Mesenchymal stem cell (in vitro differentiated cells and primary cell): ENCODE data around the gene KYAT1.

Experiments used
- DNase-seq: peaks from one replicate; pipeline ENCODE4 v3.0.0-alpha.2; 2013
- H2AFZ ChIP-seq: one replicate; pipeline ENCODE4 v1.6.1; 2013; ENCODE audit warnings: low read depth, mild to moderate bottlenecking, control low read depth, inconsistent platforms, low read length, moderate library complexity
- H2AK5ac ChIP-seq: 2 replicates; pipeline ENCODE4 v1.6.1; 2013; ENCODE audit warnings: low read length, moderate library complexity, mild to moderate bottlenecking, inconsistent platforms; ENCODE audit not compliant: severe bottlenecking
- H2BK120ac ChIP-seq: one replicate; pipeline ENCODE4 v1.6.1; 2013; ENCODE audit warnings: low read depth, mild to moderate bottlenecking, inconsistent platforms, low read length, moderate library complexity
- H2BK12ac ChIP-seq, 2 experiments: one replicate each; pipeline ENCODE4 v1.6.1; 2013; ENCODE audit warnings: inconsistent platforms in 2 of 2, low read length in 2 of 2, mild to moderate bottlenecking in 2 of 2, moderate library complexity in 2 of 2, control low read depth in 1 of 2
- H2BK15ac ChIP-seq: one replicate; pipeline ENCODE4 v1.6.1; 2013; ENCODE audit warnings: mild to moderate bottlenecking, low read depth, inconsistent platforms; ENCODE audit not compliant: poor library complexity, severe bottlenecking
- H2BK5ac ChIP-seq: 2 replicates; pipeline ENCODE4 v1.6.1; 2013; ENCODE audit warnings: low read depth, mild to moderate bottlenecking, low read length, control low read depth, inconsistent platforms; ENCODE audit not compliant: poor library complexity, severe bottlenecking
- H3K14ac ChIP-seq, 2 experiments: one replicate each; pipeline ENCODE4 v1.6.1; 2013; ENCODE audit warnings: inconsistent platforms in 2 of 2, low read length in 2 of 2, control low read depth in 1 of 2, mild to moderate bottlenecking in 1 of 2, moderate library complexity in 1 of 2
- H3K18ac ChIP-seq, 2 experiments: one replicate each; pipeline ENCODE4 v1.6.1; 2013; ENCODE audit warnings: inconsistent platforms in 2 of 2, low read length in 2 of 2, control low read depth in 1 of 2, low read depth in 1 of 2, mild to moderate bottlenecking in 1 of 2
- H3K23ac ChIP-seq, 2 experiments: one replicate each; pipeline ENCODE4 v1.6.1; 2013; ENCODE audit warnings: inconsistent platforms in 2 of 2, low read length in 2 of 2, mild to moderate bottlenecking in 2 of 2, moderate library complexity in 2 of 2, control low read depth in 1 of 2
- H3K27ac ChIP-seq: 2 replicates; pipeline ENCODE4 v1.5.1; 2013; ENCODE audit warnings: mild to moderate bottlenecking, moderate library complexity, low read length, control low read depth, inconsistent platforms; ENCODE audit not compliant: poor library complexity, severe bottlenecking
- H3K27me3 ChIP-seq, 2 experiments: 2 replicates each; pipeline versions ENCODE4 v1.6.1 to v1.7.0; 2013; ENCODE audit warnings: low read length in 2 of 2, mild to moderate bottlenecking in 2 of 2, moderate library complexity in 2 of 2, control low read depth in 1 of 2, inconsistent platforms in 1 of 2; ENCODE audit not compliant: control insufficient read depth in 1 of 2, insufficient read depth in 1 of 2
- H3K36me3 ChIP-seq, 2 experiments: 2 replicates each; pipeline versions ENCODE4 v1.6.1 to v1.7.0; 2013; ENCODE audit warnings: low read length in 2 of 2, control low read depth in 1 of 2, inconsistent platforms in 1 of 2, low read depth in 1 of 2, mild to moderate bottlenecking in 1 of 2; ENCODE audit not compliant: insufficient read depth in 2 of 2, control insufficient read depth in 1 of 2
- H3K4ac ChIP-seq, 2 experiments: one replicate each; pipeline ENCODE4 v1.6.1; 2013; ENCODE audit warnings: inconsistent platforms in 2 of 2, low read length in 2 of 2, mild to moderate bottlenecking in 2 of 2, moderate library complexity in 2 of 2, control low read depth in 1 of 2, low read depth in 1 of 2
- H3K4me1 ChIP-seq: 2 replicates; pipeline ENCODE4 v1.6.1; 2013; ENCODE audit warnings: low read depth, low read length, control low read depth; ENCODE audit not compliant: control insufficient read depth, insufficient read depth
- H3K4me2 ChIP-seq: 2 replicates; pipeline ENCODE4 v1.6.1; 2013; ENCODE audit warnings: low read length, mild to moderate bottlenecking, inconsistent platforms; ENCODE audit not compliant: poor library complexity, severe bottlenecking
- H3K4me3 ChIP-seq, 2 experiments: 2 replicates each; pipeline versions ENCODE4 v1.5.1 to v1.7.0; 2013; ENCODE audit warnings: low read length in 2 of 2, mild to moderate bottlenecking in 2 of 2, control low read depth in 1 of 2, low read depth in 1 of 2; ENCODE audit not compliant: insufficient read depth in 1 of 2
- H3K79me1 ChIP-seq: replicated peaks from 2 replicates; pipeline ENCODE4 v1.6.1; 2013; ENCODE audit warnings: mild to moderate bottlenecking, control low read depth, low read length, inconsistent platforms; ENCODE audit not compliant: poor library complexity, severe bottlenecking
- H3K9ac ChIP-seq: 2 replicates; pipeline ENCODE4 v1.7.0; 2013; ENCODE audit warnings: mild to moderate bottlenecking, low read length, moderate library complexity
- H3K9me3 ChIP-seq: 2 replicates; pipeline ENCODE4 v1.7.0; 2013; ENCODE audit warnings: mild to moderate bottlenecking, low read length; ENCODE audit not compliant: control insufficient read depth
- H4K8ac ChIP-seq: one replicate; pipeline ENCODE4 v1.6.1; 2013; ENCODE audit warnings: inconsistent platforms, mild to moderate bottlenecking, low read length, moderate library complexity
- H4K91ac ChIP-seq: one replicate; pipeline ENCODE4 v1.6.1; 2013; ENCODE audit warnings: mild to moderate bottlenecking, low read length, inconsistent platforms
- WGBS: methylation state at CpG from one replicate; pipeline ENCODE4 v1.1.7; 2013; ENCODE audit warnings: mixed read lengths; 5-methylcytosine and 5-hydroxymethylcytosine counted together

The KYAT1 gene

DNA sequence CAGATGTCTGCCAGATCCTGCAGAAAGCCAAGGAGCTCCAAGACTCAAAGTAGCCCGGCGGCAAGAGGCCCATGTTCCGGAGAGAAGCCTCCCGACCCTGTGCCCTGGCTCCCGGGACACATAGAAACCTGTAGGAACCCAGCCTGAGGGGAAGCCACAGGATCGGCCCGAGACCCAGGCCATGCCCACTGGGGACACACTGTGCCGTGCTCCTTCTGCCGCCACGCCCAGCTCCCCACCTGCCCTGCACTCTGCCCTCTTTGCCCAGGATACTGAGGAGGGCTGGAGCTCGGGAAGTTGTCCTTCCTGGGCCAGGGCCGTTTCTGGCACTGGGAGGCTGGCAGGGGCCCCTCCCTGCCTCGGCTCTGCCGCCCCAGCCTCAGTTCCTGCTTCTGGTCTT is 73.9 kb downstream of the KYAT1 start:
- Histone ChIP-seq H3K18ac (no peak overlapping the region), H3K36me3 (peaks cover 59 to 64% of the 10 kb centered on the region in 2 experiments), H4K91ac (no peak overlapping the region), H3K23ac (no peak overlapping the region), H4K8ac (no peak overlapping the region), H3K9me3 (no peaks in the 10 kb centered on the region), H3K4me1 (no peaks in the 10 kb centered on the region), H3K27me3 (no peaks in the 10 kb centered on the region), H3K4me2 (no peak overlapping the region), H3K9ac (no peak overlapping the region), H3K14ac (no peak overlapping the region), H3K27ac (no peak overlapping the region), H2AK5ac (no peak overlapping the region), H2BK120ac (no peak overlapping the region), H3K4ac (no peak overlapping the region), H2BK12ac (no peak overlapping the region), H2AFZ (no peak overlapping the region), H3K4me3 (no peak overlapping the region), H3K79me1 (peaks cover 1% of the 10 kb centered on the region), H2BK15ac (no peak overlapping the region), H2BK5ac (no peak overlapping the region)
- WGBS = 88% methylated on average over 14 of the region's 14 CpGs
- no peak for DNase-seq

DNA sequence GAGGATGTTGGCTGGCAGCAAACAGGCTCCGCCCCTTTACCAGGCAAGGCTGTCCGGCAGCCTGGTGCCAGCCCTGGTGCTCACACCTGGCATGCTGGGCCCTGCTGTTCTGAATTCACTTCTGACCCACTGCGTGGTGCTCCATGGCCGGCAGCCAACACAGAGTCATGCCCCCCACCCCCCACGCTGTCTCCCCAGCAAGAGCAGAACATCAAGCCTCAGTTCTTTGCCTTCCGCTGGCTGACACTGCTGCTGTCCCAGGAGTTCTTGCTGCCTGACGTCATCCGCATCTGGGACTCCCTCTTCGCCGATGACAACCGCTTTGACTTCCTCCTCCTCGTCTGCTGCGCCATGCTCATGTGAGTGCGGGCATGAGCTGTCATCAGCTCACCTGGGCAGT is 76.1 kb downstream of the KYAT1 start:
- Histone ChIP-seq H4K8ac (no peak overlapping the region), H3K36me3 (peaks cover 74% of the 10 kb centered on the region in 2 experiments), H3K4me3 (no peak overlapping the region), H2BK15ac (no peak overlapping the region), H3K9ac (no peak overlapping the region), H3K4me2 (no peak overlapping the region), H3K79me1 (peaks cover 1% of the 10 kb centered on the region), H2BK5ac (no peak overlapping the region), H2AFZ (no peak overlapping the region), H3K14ac (no peak overlapping the region), H3K27ac (no peak overlapping the region), H2BK120ac (no peak overlapping the region), H4K91ac (no peak overlapping the region), H3K27me3 (no peaks in the 10 kb centered on the region), H2AK5ac (no peak overlapping the region), H3K23ac (no peak overlapping the region), H3K4ac (no peak overlapping the region), H3K9me3 (no peaks in the 10 kb centered on the region), H3K18ac (no peak overlapping the region), H3K4me1 (no peaks in the 10 kb centered on the region), H2BK12ac (no peak overlapping the region)
- no peak for DNase-seq
- WGBS = 95% methylated on average over 14 of the region's 14 CpGs

DNA sequence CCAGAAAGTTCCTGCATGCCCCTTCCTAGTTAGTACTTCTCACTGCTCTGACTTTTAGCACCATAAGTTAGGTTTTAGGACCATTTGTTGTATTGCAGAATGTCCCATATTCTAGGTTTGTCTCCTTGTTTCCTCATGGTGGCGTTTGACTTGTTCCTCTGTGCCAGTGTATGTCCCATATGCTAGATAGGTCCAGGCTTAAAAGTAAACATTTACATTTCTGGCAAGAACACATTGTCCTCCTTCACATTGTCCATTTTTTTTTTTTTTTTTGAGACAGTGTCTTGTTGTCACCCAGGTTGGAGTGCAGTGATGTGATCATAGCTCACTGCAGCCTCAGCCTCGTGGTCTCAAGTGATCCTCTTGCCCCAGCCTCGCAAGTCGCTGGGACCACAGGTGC is 79.3 kb downstream of the KYAT1 start:
- H3K27ac ChIP-seq = no peak overlapping the region
- H2AFZ ChIP-seq = no peak overlapping the region
- no peak overlapping the region for H4K8ac ChIP-seq
- H3K9me3 ChIP-seq = no peaks in the 10 kb centered on the region
- no peak overlapping the region for H3K18ac ChIP-seq
- H2AK5ac ChIP-seq = no peak overlapping the region
- no peaks in the 10 kb centered on the region for H3K4me1 ChIP-seq
- WGBS = over 99% methylated on average over 4 of the region's 4 CpGs
- H3K4me3 ChIP-seq = no peak overlapping the region
- H3K79me1 ChIP-seq = peaks cover 8% of the 10 kb centered on the region
- H3K27me3 ChIP-seq = no peaks in the 10 kb centered on the region
- no peak for DNase-seq
- no peak overlapping the region for H3K4ac ChIP-seq
- no peak overlapping the region for H2BK12ac ChIP-seq
- no peak overlapping the region for H3K23ac ChIP-seq
- H3K14ac ChIP-seq = no peak overlapping the region
- no peak overlapping the region for H2BK5ac ChIP-seq
- H3K9ac ChIP-seq = no peak overlapping the region
- H2BK15ac ChIP-seq = no peak overlapping the region
- peaks cover 75 to 79% of the 10 kb centered on the region in 2 experiments for H3K36me3 ChIP-seq
- H2BK120ac ChIP-seq = no peak overlapping the region
- no peak overlapping the region for H3K4me2 ChIP-seq
- H4K91ac ChIP-seq = no peak overlapping the region

DNA sequence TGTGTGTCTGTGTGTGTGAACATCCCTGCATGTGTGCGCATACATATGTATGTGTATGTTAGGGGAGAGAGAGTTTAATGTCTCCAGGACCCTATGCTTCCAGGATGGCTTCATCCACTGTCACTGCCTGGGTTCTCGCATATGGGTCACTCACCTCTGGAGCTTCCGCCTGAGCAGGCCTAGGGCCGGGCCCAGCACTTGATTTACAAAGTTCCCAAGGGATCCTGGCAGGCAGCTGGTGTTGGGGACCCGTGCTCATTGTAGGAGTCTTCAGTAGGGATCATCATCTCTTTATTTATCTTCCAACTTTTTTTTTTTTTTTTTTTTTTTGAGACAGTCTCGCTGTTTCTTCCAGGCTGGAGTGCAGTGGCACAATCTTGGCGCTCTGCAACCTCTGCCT is 81.7 kb downstream of the KYAT1 start:
- H4K91ac ChIP-seq = no peak overlapping the region
- H3K4me1 ChIP-seq = no peaks in the 10 kb centered on the region
- H3K36me3 ChIP-seq = peaks cover 64 to 70% of the 10 kb centered on the region in 2 experiments
- no peaks in the 10 kb centered on the region for H3K9me3 ChIP-seq
- no peak overlapping the region for H2BK15ac ChIP-seq
- H2AK5ac ChIP-seq = no peak overlapping the region
- DNase-seq = no peak
- no peak overlapping the region for H3K23ac ChIP-seq
- no peak overlapping the region for H3K9ac ChIP-seq
- no peak overlapping the region for H3K27ac ChIP-seq
- no peak overlapping the region for H2BK12ac ChIP-seq
- WGBS = 97% methylated on average over 5 of the region's 7 CpGs
- H3K4ac ChIP-seq = no peak overlapping the region
- no peak overlapping the region for H3K18ac ChIP-seq
- no peaks in the 10 kb centered on the region for H3K27me3 ChIP-seq
- no peak overlapping the region for H3K14ac ChIP-seq
- H2BK5ac ChIP-seq = no peak overlapping the region
- no peak overlapping the region for H3K4me2 ChIP-seq
- peaks cover 12% of the 10 kb centered on the region for H3K79me1 ChIP-seq
- no peak overlapping the region for H2BK120ac ChIP-seq
- H4K8ac ChIP-seq = no peak overlapping the region
- H2AFZ ChIP-seq = no peak overlapping the region
- H3K4me3 ChIP-seq = no peak overlapping the region
